SU-DHL-6 (cell line): Measurements from ENCODE around the gene P2RY12.

Experiments
- EZH2phosphoT487 ChIP-seq: fragments of 200-600 bp; sonication (generic), shearing (Covaris generic); conservative IDR thresholded peaks from 2 replicates; pipeline ENCODE4 v1.6.1; 2018; ENCODE audit warnings: mild to moderate bottlenecking, antibody characterized with exemption, low read length, moderate library complexity, mixed read lengths
- TF ChIP-seq, protein P1 (sequence below): fragments of 200-600 bp; sonication (generic); IDR thresholded peaks from one replicate; pipeline ENCODE4 v1.5.1; 2017; ENCODE audit warnings: antibody characterized with exemption, mild to moderate bottlenecking, low read length, moderate library complexity; ENCODE audit not compliant: insufficient read depth, poor library complexity, severe bottlenecking

DNA sequence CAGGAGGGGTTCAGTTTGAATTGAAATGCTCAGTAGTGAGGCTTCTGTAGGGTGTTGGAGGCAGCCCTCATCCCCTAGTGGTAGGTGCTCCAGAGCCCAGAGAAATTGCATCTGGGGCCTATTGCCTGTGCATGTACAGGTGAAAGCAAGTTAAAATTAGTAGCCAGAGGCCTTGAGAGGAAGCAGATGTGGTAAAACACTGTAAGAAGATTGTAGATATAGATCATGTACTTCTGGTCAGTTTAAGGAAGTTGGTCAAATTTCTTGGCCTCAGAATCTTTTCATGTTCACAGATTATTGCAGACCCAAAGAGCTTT lies 41.7 kb upstream of the P2RY12 start:
- TF ChIP-seq, protein P1, sequence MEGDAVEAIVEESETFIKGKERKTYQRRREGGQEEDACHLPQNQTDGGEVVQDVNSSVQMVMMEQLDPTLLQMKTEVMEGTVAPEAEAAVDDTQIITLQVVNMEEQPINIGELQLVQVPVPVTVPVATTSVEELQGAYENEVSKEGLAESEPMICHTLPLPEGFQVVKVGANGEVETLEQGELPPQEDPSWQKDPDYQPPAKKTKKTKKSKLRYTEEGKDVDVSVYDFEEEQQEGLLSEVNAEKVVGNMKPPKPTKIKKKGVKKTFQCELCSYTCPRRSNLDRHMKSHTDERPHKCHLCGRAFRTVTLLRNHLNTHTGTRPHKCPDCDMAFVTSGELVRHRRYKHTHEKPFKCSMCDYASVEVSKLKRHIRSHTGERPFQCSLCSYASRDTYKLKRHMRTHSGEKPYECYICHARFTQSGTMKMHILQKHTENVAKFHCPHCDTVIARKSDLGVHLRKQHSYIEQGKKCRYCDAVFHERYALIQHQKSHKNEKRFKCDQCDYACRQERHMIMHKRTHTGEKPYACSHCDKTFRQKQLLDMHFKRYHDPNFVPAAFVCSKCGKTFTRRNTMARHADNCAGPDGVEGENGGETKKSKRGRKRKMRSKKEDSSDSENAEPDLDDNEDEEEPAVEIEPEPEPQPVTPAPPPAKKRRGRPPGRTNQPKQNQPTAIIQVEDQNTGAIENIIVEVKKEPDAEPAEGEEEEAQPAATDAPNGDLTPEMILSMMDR: peak; percentile 27
- no peak for TF ChIP-seq EZH2phosphoT487
